IPS-18c (cell line): ENCODE results near the gene MICAL2.

ENCODE experiments used
- H3K4me3 ChIP-seq: 2 replicates; pipeline ENCODE4 v1.7.0; 2013; ENCODE audit warnings: low read depth, mild to moderate bottlenecking, low read length, moderate library complexity; ENCODE audit not compliant: insufficient read depth
- H3K9me3 ChIP-seq: one replicate; pipeline ENCODE4 v1.6.1; 2013; ENCODE audit warnings: mild to moderate bottlenecking, low read length, moderate library complexity; ENCODE audit not compliant: control insufficient read depth, insufficient read depth

MICAL2 gene

DNA sequence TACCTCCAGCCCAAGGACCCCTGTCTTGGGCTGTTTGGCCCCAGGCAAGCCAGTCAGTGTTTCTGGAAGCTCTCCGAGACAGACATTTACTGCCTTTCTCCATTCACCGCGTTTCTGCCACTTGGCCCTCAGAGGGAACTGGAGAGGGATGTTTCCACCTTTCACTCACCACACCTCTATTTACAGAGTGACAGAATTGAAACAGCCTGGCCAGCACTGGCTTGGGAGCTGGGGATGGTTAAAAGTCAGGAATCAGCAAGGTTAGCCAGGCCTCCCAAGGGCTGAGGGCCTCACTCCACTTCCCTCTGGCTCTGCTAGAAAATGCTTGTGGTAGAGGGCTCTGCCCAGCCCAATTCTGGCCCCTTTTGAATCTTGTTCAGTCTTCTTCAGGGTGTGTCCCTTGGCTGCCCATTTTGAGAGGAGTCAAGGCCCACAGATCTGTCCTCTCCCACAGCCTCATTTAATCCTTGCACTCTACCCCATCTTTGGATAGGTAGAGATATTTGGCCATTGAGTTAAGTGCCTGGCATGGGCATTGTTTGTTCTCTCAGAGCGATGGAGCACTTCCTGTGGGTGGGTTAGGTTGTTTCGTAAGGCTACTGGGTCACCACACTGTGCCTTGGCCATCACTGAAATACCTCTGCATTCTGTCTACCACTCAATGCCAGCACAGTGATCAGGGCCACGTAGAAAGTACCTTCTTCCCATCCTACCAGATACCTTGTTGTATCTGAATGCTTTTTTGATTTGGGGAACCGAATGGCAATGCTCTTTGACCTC, 119.2 kb downstream of the MICAL2 start:
- H3K4me3 ChIP-seq: no peak overlapping the region
- peaks cover 2% of the 10 kb centered on the region for H3K9me3 ChIP-seq

- Histone ChIP-seq H3K9me3 (no peaks in the 10 kb centered on the region), H3K4me3 (no peak overlapping the region)
Observed at GRCh38 chr11:12232160-12232559, 121.8 kb downstream of the MICAL2 start.

DNA sequence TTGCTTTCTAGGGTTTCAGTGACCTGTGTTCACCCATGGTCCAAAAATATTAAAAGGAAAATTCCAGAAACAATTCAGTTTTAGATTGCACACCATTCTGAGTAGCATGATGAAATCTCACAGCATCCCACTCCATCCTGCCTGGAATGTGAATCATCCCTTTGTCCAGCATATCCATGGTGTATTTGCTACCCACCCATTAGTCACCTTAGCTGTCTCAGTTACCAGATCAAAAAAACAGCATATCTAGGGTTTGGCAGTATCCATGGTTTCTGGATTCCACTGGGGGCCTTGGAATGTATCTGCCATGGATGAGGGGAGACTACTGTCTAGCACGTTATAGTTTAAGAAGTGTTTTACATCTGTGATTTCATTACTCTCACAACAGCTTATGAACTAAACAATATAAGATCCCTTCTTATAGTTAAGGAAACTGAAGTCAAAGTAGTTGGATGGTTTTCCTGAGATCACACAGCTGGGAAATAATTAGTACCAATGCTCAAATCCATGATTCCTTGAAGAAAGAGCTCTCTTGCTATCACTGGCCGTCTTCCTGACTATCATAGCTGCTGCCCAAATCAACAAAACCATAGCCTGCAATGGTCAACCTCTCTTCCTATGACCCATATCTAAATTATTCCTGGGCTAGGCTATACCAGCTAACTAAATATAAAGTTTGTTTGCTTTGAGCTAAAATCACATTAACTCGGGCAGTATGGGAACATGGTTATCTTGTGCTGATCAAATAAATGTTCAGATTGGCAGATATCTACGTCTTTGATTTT, 122.6 kb downstream of the MICAL2 start:
- no peak overlapping the region for H3K4me3 ChIP-seq
- no peaks in the 10 kb centered on the region for H3K9me3 ChIP-seq

- Histone ChIP-seq H3K4me3 (no peak overlapping the region), H3K9me3 (no peaks in the 10 kb centered on the region)
Observed at GRCh38 chr11:12233602-12233925, 123.2 kb downstream of the MICAL2 start.

DNA sequence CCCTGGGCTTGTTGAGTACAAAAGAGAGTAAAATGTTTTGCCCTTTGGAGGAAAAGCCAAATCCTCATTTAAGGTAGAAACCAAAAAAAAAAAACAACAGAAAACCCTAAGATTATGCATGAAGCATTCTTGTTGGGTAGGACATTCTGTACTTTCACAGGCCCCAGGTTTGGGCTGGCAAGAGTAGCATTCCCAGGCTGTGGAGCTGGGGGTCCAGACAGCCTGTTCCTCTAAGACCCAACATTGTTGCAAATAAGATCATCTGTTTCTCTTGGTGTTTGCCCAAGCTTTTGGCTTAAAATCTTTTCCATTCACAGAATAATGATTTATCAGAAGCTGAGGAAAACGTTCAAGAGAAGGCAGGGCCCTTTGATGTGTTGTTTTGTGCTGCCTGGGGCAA, 123.8 kb downstream of the MICAL2 start:
- H3K9me3 ChIP-seq: no peaks in the 10 kb centered on the region
- no peak overlapping the region for H3K4me3 ChIP-seq

- H3K9me3 ChIP-seq: no peaks in the 10 kb centered on the region
- H3K4me3 ChIP-seq: no peak overlapping the region
Observed at GRCh38 chr11:12235080-12235479, 124.7 kb downstream of the MICAL2 start.

GRCh38 chr11:12235553-12235946, 125.2 kb downstream of the MICAL2 start:
- Histone ChIP-seq H3K4me3 (no peak overlapping the region), H3K9me3 (no peaks in the 10 kb centered on the region)

- no peaks in the 10 kb centered on the region for H3K9me3 ChIP-seq
- no peak overlapping the region for H3K4me3 ChIP-seq
Observed at GRCh38 chr11:12235947-12236743, 125.8 kb downstream of the MICAL2 start.

DNA sequence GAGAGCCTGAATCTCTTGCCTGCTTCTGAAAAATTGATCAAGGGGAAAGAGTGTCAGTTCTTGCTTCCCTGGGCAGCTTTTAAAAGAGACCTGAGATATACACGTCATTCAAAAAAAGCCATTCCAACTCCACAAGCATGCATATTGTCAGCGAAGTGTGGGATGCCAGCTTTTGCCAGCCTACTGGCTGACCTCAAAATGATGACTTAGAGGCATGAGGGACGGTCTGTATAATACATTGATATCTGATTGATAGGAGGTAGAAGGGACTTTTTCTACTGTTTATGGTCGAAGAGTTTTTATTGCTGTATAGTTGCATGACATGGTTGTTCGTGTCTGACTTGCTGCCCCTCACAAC, 126.3 kb downstream of the MICAL2 start:
- no peaks in the 10 kb centered on the region for H3K9me3 ChIP-seq
- no peak overlapping the region for H3K4me3 ChIP-seq

GRCh38 chr11:12237381-12237784, 127.0 kb downstream of the MICAL2 start:
- no peaks in the 10 kb centered on the region for H3K9me3 ChIP-seq
- no peak overlapping the region for H3K4me3 ChIP-seq

GRCh38 chr11:12238420-12238819, 128.0 kb downstream of the MICAL2 start:
- H3K4me3 ChIP-seq: no peak overlapping the region
- no peaks in the 10 kb centered on the region for H3K9me3 ChIP-seq

DNA sequence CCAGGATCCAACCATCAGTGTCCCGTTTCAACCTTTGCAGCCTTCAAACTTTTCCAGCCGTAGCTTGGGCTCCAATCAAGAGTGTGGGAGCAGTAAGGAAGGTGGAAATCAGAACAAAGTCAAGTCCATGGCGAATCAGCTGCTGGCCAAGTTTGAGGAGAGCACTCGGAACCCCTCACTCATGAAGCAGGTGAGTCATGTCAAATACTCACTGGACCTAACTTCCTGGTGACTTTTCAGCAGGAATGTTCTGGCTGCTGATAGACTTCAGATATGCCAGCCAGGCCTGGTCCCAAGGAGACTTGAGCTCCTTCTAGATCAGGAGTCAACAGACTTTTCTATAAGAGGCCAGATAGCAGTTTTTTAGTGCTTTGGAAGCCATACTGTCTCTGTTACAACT, 129.0 kb downstream of the MICAL2 start:
- Histone ChIP-seq H3K4me3 (no peak overlapping the region), H3K9me3 (no peaks in the 10 kb centered on the region)

DNA sequence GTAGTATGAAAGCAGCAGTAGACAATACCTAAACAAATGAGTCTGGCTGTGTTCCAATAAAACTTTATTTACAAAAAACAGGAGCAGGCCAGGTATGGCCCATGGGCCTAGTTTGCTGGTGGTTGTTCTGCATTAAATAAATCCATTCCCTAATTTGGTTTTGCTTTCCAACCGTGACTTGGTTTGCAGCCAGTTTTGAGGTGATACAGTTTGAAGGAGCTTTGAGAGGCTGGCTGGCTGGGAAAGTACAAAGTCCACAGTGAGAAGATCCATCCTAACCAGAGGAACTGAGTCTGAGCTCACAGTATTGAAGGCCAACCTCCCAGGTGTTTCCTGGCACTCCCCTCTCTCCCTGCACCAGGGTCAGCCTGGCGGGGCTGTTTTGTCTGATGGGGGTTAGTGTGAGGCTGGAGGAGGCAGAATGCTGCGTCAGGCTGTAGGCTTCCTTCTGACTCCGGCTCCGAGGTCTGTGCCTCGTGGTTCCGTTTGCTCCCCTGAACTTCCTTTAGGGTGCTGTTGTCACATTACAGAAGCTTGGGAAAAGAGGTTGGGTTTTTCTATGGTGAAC, 129.5 kb downstream of the MICAL2 start:
- no peak overlapping the region for H3K4me3 ChIP-seq

GRCh38 chr11:12240677-12241076, 130.3 kb downstream of the MICAL2 start:
- Histone ChIP-seq H3K4me3 (no peak overlapping the region), H3K9me3 (no peaks in the 10 kb centered on the region)

More for the DNA sequence above, 129.5 kb downstream of the MICAL2 start:
- no peaks in the 10 kb centered on the region for H3K9me3 ChIP-seq

- H3K4me3 ChIP-seq: no peak overlapping the region
- no peaks in the 10 kb centered on the region for H3K9me3 ChIP-seq
Observed at GRCh38 chr11:12241401-12241800, 131.0 kb downstream of the MICAL2 start.

GRCh38 chr11:12241971-12242672, 131.7 kb downstream of the MICAL2 start:
- H3K9me3 ChIP-seq: no peaks in the 10 kb centered on the region
- H3K4me3 ChIP-seq: no peak overlapping the region

- no peak overlapping the region for H3K4me3 ChIP-seq
- no peaks in the 10 kb centered on the region for H3K9me3 ChIP-seq
Observed at GRCh38 chr11:12242966-12243365, 132.6 kb downstream of the MICAL2 start.
